Heart left ventricle (tissue), 16 donors: ENCODE results near the gene KDM1A. TPM values are rescaled to one million over a fixed set of nuclear protein-coding genes. Genes with fewer than 3 reads are reported as not detected.

ENCODE experiments used
- ATAC-seq, 4 donors: fragments of 200-7000 bp; cut with Tn5 transposase; one replicate each; pipeline ENCODE4 v1.9.1; 2020 to 2022; ENCODE audit warnings: moderate library complexity in 4 of 4, mild to moderate bottlenecking in 3 of 4, moderate number of reproducible peaks in 1 of 4
- DNase-seq, 5 donors: peaks; one replicate each; pipeline ENCODE4 v3.0.0-alpha.2; 2020
- H3K27ac ChIP-seq, 12 donors: fragments of 200-600 bp; sonication (generic) in 4 of 12; one replicate each; pipeline versions ENCODE4 v1.5.0 to v1.8.0; 2016 to 2022; ENCODE audit warnings: mild to moderate bottlenecking in 2 of 12
- H3K27me3 ChIP-seq, 9 donors: fragments of 200-600 bp; sonication (generic) in 2 of 9; one replicate each; pipeline versions ENCODE4 v1.5.1 to v1.8.0; 2016 to 2022; ENCODE audit warnings: mild to moderate bottlenecking in 3 of 9
- H3K36me3 ChIP-seq, 9 donors: fragments of 200-600 bp; sonication (generic) in 2 of 9; one replicate each; pipeline versions ENCODE4 v1.5.0 to v1.8.0; 2018 to 2022; ENCODE audit warnings: mild to moderate bottlenecking in 2 of 9
- H3K4me1 ChIP-seq, 12 donors: fragments of 200-600 bp; sonication (generic) in 4 of 12; one replicate each; pipeline versions ENCODE4 v1.5.0 to v1.8.0; 2016 to 2022; ENCODE audit warnings: mild to moderate bottlenecking in 3 of 12
- H3K4me3 ChIP-seq, 12 donors: fragments of 200-600 bp; sonication (generic) in 4 of 12; one replicate each; pipeline versions ENCODE4 v1.5.0 to v1.8.0; 2017 to 2022; ENCODE audit warnings: mild to moderate bottlenecking in 9 of 12, moderate library complexity in 4 of 12
- H3K9me3 ChIP-seq, 12 donors: fragments of 200-600 bp; sonication (generic) in 4 of 12; one replicate each; pipeline versions ENCODE4 v1.5.0 to v1.8.0; 2016 to 2022; ENCODE audit warnings: mild to moderate bottlenecking in 1 of 12
- CTCF ChIP-seq, 12 donors: fragments of 200-600 bp; sonication (generic) in 4 of 12; IDR thresholded peaks; one replicate each; pipeline versions ENCODE4 v1.5.0 to v1.8.0; 2018 to 2022; ENCODE audit warnings: antibody characterized with exemption in 12 of 12, mild to moderate bottlenecking in 5 of 12
- POLR2A ChIP-seq, 2 donors: fragments of 450-650 bp; IDR thresholded peaks; one replicate each; pipeline ENCODE4 v1.6.1; 2017; ENCODE audit warnings: antibody characterized with exemption in 2 of 2, mild to moderate bottlenecking in 2 of 2, moderate library complexity in 2 of 2
- WGBS, 4 donors: extraction: QIAGEN DNeasy Blood & Tissue Kit in 2 of 4; methylation state at CpG; one replicate each; pipeline versions ENCODE4 v1.1.5 to v1.1.7; 2013 to 2018; 5-methylcytosine and 5-hydroxymethylcytosine counted together
- intact Hi-C, 10 donors: fragments of 100-400 bp; cut with DNase I; formaldehyde crosslinking; loops; one replicate each; pipeline versions ENCODE4 v1.11.1 to v1.14.2; 2022
- polyA plus RNA-seq, 2 donors: library from polyadenylated mRNA; stranded (reverse); fragments of 200-250 nt; gene quantifications; one replicate each; pipeline ENCODE4 v1.2.3, GENCODE V29; 2013
- total RNA-seq, 9 donors: library from RNA; depleted of rRNA in 2 of 9; stranded (reverse); fragments of >200 nt in 2 of 9; fragmentation: NEBNext Ultra II Directional in 3 of 9; extraction: Animal tissue kit (Norgen Biotek cat#: 25700) in 3 of 9; gene quantifications; one replicate each; pipeline versions ENCODE4 v1.1.0 to v1.2.4, GENCODE V29; 2016 to 2023
- donor health status: ischemic (EF 13 %, LVEDD 7.1; RV severe dilation, severe dysfunction).
- donor health status: healthy with polysubstance abuse.
- donor health status: DM: no; HTN: yes; CAD: no.
- donor health status: DM: no; HTN: no; CAD: no.
- donor health status: ischemic (EF 25% LVEDD 6.9; RV normal size, moderate dysfunction).
- donor health status: ischemic (EF 25% LVEDD 5.7; RV mildly dilated, moderate dysfunction).
- donor health status: healthy.
- donor health status: DM: yes; HTN: yes; CAD: no.
- donor health status: ischemic (EF 35%, LVEDD 5.7; RV mildly dilated, moderate dysfunction).
- donor health status: nonischemic (EF 11% LVEDD 7.7; RV severe dilation, severe dysfunction).
- donor health status: DM: yes; HTN: yes; CAD: no.
- donor health status: PGD.
- donor health status: ischemic (EF 29% LVEDD 5.4; RV normal size, mild dysfunction).
- donor health status: nonischemic (EF 23%, LVEDD 6.1; RV moderate dilation, normal function).

KDM1A gene
- total and polyA plus RNA-seq, 11 donors = 14.8 to 37.2 (median 29.7) TPM

- Histone ChIP-seq H3K27me3 (no peaks in the 10 kb centered on the region), H3K4me3 (no peak overlapping the region), H3K4me1 (peaks cover 0 to 16% (median 8%) of the 10 kb centered on the region in 12 donors), H3K36me3 (peaks cover 0 to 100% (median 95%) of the 10 kb centered on the region in 9 donors), H3K27ac (no peak overlapping the region), H3K9me3 (no peaks in the 10 kb centered on the region)
- 84 to 92% (median 86%) methylated on average over 3 of the region's 3 CpGs for whole genome bisulfite sequencing, 4 donors
- no peak for ATAC-seq
- TF ChIP-seq POLR2A (IDR thresholded peaks at IDR 0.05) = no peak
- peak in 2 of 12 donors; percentile 11 to 22 for TF ChIP-seq CTCF (IDR thresholded peaks at IDR 0.05)
- intact Hi-C loops = loop anchor here in 1 of 10 donors (10.0 kb wide), 2 partner anchors 107 to 193 kb away; partner anchors contain the start of gene LACTBL1
- no peak for DNase-seq
Observed at GRCh38 chr1:23081376-23081775, 62.1 kb downstream of the KDM1A start.

GRCh38 chr1:23083714-23084480 is 64.6 kb downstream of the KDM1A start:
- H3K9me3 ChIP-seq = no peaks in the 10 kb centered on the region
- DNase-seq (peak in 3 of 5 donors; percentile 36 to 55 (median 49)), ATAC-seq (peak in 3 of 4 donors; percentile 68 to 74 (median 73))
- intact Hi-C loops = loop anchor here in 1 of 10 donors (10.0 kb wide), 2 partner anchors 109 to 191 kb away; partner anchors contain the start of gene LACTBL1
- peaks cover 0 to 16% (median 8%) of the 10 kb centered on the region in 12 donors for H3K4me1 ChIP-seq
- H3K4me3 ChIP-seq = no peak overlapping the region
- H3K27me3 ChIP-seq = no peaks in the 10 kb centered on the region
- TF ChIP-seq POLR2A (IDR thresholded peaks at IDR 0.05) (no peak), CTCF (IDR thresholded peaks at IDR 0.05) (no peak)
- H3K27ac ChIP-seq = peak overlapping the region in 2 of 12 donors; percentile 9 to 37
- peaks cover 0 to 100% (median 95%) of the 10 kb centered on the region in 9 donors for H3K36me3 ChIP-seq
- WGBS, 4 donors = 62 to 73% (median 66%) methylated on average over 5 of the region's 5 CpGs

DNA sequence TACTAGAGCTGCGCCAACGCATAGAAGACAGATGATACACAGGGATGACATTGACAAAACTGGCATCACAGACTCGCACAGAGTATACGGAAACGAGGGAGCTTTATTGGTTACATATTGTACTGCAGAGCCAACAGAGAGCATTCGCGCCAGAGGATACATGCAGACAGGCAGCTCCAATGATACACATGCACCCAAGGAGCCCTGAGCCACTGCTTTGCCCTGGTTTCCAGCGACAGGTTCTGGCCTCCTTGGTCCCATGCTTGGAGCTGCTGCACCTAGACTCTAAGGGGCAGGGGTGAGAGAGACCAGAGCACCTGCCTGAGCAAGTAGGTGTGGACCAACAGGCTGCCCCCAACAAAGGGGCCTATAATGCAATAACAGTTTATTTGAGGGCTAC is 65.6 kb downstream of the KDM1A start:
- no peak for TF ChIP-seq CTCF (IDR thresholded peaks at IDR 0.05)
- Histone ChIP-seq H3K27ac (no peak overlapping the region), H3K9me3 (no peaks in the 10 kb centered on the region), H3K27me3 (no peaks in the 10 kb centered on the region), H3K36me3 (peaks cover 0 to 98% (median 92%) of the 10 kb centered on the region in 9 donors), H3K4me3 (no peak overlapping the region), H3K4me1 (peaks cover 0 to 16% (median 8%) of the 10 kb centered on the region in 12 donors)
- ATAC-seq (no peak), DNase-seq (no peak)
- 93 to 94% (median 94%) methylated on average over 8 of the region's 8 CpGs for WGBS, 4 donors
- intact Hi-C loops = loop anchor here in 1 of 10 donors (10.0 kb wide), 2 partner anchors 110 to 190 kb away; partner anchors contain the start of gene LACTBL1

DNA sequence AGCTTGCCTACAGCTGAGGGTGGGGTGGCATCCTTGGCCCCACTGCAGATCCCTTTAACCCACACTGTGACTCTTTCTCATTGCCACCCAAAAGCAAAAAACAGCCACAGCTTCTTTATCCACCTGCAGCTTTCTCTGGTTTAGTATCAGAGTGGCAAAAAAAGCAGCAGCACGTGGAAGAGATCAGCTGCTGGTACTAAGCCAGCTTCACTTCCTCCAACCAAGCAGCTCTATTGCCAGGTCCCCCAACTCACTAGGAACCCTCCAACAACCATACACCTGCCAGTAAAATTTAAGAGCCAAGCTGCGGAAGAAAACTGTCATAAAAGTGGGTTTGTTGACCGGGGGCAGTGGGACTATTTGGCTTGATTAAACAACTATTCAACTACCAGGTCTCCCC is 66.4 kb downstream of the KDM1A start:
- TF ChIP-seq POLR2A (IDR thresholded peaks at IDR 0.05) = no peak
- TF ChIP-seq CTCF (IDR thresholded peaks at IDR 0.05) = no peak
- Histone ChIP-seq H3K36me3 (peaks cover 0 to 98% (median 92%) of the 10 kb centered on the region in 9 donors), H3K27me3 (no peaks in the 10 kb centered on the region), H3K4me1 (peaks cover 0 to 16% (median 8%) of the 10 kb centered on the region in 12 donors), H3K9me3 (no peaks in the 10 kb centered on the region), H3K4me3 (no peak overlapping the region), H3K27ac (no peak overlapping the region)
- ATAC-seq (no peak), DNase-seq (no peak)
- intact Hi-C loops = loop anchor here in 1 of 10 donors (10.0 kb wide), 2 partner anchors 111 to 189 kb away; partner anchors contain the start of gene LACTBL1
- 64 to 66% (median 65%) methylated on average over 3 of the region's 3 CpGs for WGBS, 4 donors
